Measurements from ENCODE around the gene CD55.

The CD55 gene

DNA sequence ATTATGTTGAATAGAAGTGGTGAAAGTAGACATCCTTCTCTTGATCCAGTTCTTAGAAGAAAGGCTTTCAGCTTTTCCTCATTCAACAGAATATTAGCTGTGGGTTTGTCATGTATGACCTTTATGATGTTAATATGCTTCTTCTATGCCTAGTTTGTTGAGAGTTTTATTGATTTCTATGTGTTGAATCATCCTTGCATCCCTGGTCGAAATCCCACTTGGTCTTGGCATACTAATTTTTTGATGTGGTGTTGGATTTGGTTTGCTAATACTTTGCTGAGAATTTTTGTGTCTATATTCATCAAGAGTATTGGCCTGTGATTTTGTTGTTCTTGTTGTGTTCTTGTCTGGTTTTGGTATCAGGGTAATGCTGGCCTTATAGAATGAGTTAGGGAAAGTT, 20.9 kb downstream of the CD55 start:
- peaks cover under 1% of the 10 kb centered on the region; the same call in 1 of the 2 replicates for H3K36me3 ChIP-seq (ENCODE audit: insufficient read depth, low read length)
- no peak overlapping the region for H2AFZ ChIP-seq (ENCODE audit: low read length)
- TF ChIP-seq CTCF (conservative IDR thresholded peaks at IDR 0.05; ENCODE audit: low read length) (no peak), EZH2phosphoT487 (IDR thresholded peaks at IDR 0.05; ENCODE audit: borderline replicate concordance) (no peak)
- H4K20me1 ChIP-seq (ENCODE audit: insufficient read depth, low read length, poor library complexity, severe bottlenecking): no peaks in the 10 kb centered on the region
- no peaks in the 10 kb centered on the region for H3K9me3 ChIP-seq (ENCODE audit: insufficient read depth, low read depth, low read length)
- no peaks in the 10 kb centered on the region for H3K9me2 ChIP-seq (replicated peaks; ENCODE audit: low read depth, low read length)
- H3K27me3 ChIP-seq (ENCODE audit: insufficient read depth, low read length, poor library complexity, severe bottlenecking): no peaks in the 10 kb centered on the region
- no peak overlapping the region for H3K9ac ChIP-seq (ENCODE audit: low read depth, low read length, poor library complexity, severe bottlenecking)
- no peaks in the 10 kb centered on the region for H3K4me1 ChIP-seq (ENCODE audit: insufficient read depth, low read length, poor library complexity, severe bottlenecking)
- no peaks in the 10 kb centered on the region for H3K79me2 ChIP-seq (ENCODE audit: insufficient read depth, low read length)
- H3K4me3 ChIP-seq (ENCODE audit: low read length, poor library complexity, severe bottlenecking): no peak overlapping the region
- H3K4me2 ChIP-seq (ENCODE audit: low read depth, low read length, poor library complexity, severe bottlenecking): no peak overlapping the region
- H3F3A ChIP-seq (ENCODE audit: low read depth): no peaks in the 10 kb centered on the region

- Histone ChIP-seq H3K27me3 (ENCODE audit: insufficient read depth, low read length, poor library complexity, severe bottlenecking) (no peaks in the 10 kb centered on the region), H3K4me2 (ENCODE audit: low read depth, low read length, poor library complexity, severe bottlenecking) (no peak overlapping the region), H3K4me1 (ENCODE audit: insufficient read depth, low read length, poor library complexity, severe bottlenecking) (no peaks in the 10 kb centered on the region), H3K9me2 (replicated peaks; ENCODE audit: low read depth, low read length) (no peaks in the 10 kb centered on the region), H3F3A (ENCODE audit: low read depth) (no peaks in the 10 kb centered on the region), H3K9me3 (ENCODE audit: insufficient read depth, low read depth, low read length) (no peaks in the 10 kb centered on the region), H3K36me3 (ENCODE audit: insufficient read depth, low read length) (peaks cover 8% of the 10 kb centered on the region; the same call in 1 of the 2 replicates), H4K20me1 (ENCODE audit: insufficient read depth, low read length, poor library complexity, severe bottlenecking) (no peaks in the 10 kb centered on the region), H2AFZ (ENCODE audit: low read length) (no peak overlapping the region), H3K79me2 (ENCODE audit: insufficient read depth, low read length) (no peaks in the 10 kb centered on the region), H3K9ac (ENCODE audit: low read depth, low read length, poor library complexity, severe bottlenecking) (no peak overlapping the region), H3K4me3 (ENCODE audit: low read length, poor library complexity, severe bottlenecking) (no peak overlapping the region)
- no peak for TF ChIP-seq CTCF (conservative IDR thresholded peaks at IDR 0.05; ENCODE audit: low read length)
- TF ChIP-seq EZH2phosphoT487 (IDR thresholded peaks at IDR 0.05; ENCODE audit: borderline replicate concordance): no peak
These were observed 22.2 kb downstream of the CD55 start for GRCh38 chr1:207343675-207344074.

DNA sequence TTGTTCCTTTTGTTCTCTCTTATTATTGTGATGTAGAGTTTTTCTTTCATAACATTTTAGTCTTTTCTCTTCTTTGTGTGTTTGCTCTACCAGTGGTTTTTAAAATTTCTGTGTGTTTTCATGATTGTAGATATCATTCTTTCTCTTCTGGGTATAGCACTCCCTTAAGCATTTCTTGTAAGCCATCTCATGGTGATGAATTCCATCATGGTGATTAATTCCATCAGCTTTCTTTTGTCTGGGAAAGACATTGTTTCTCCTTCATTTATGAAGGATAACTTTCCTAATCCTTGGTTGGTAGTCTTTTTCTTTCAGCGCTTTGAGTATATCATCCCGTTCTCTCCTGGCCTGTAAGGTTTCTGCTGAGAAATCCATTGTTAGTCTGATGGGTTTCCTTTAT, 22.7 kb downstream of the CD55 start:
- Histone ChIP-seq H3K9me2 (replicated peaks; ENCODE audit: low read depth, low read length) (no peaks in the 10 kb centered on the region), H3K79me2 (ENCODE audit: insufficient read depth, low read length) (no peaks in the 10 kb centered on the region), H3K9me3 (ENCODE audit: insufficient read depth, low read depth, low read length) (no peaks in the 10 kb centered on the region), H3K27me3 (ENCODE audit: insufficient read depth, low read length, poor library complexity, severe bottlenecking) (no peaks in the 10 kb centered on the region), H2AFZ (ENCODE audit: low read length) (no peak overlapping the region), H3K4me2 (ENCODE audit: low read depth, low read length, poor library complexity, severe bottlenecking) (no peak overlapping the region), H4K20me1 (ENCODE audit: insufficient read depth, low read length, poor library complexity, severe bottlenecking) (no peaks in the 10 kb centered on the region), H3K4me1 (ENCODE audit: insufficient read depth, low read length, poor library complexity, severe bottlenecking) (no peaks in the 10 kb centered on the region), H3K36me3 (ENCODE audit: insufficient read depth, low read length) (peaks cover 8% of the 10 kb centered on the region; the same call in 1 of the 2 replicates), H3K9ac (ENCODE audit: low read depth, low read length, poor library complexity, severe bottlenecking) (no peak overlapping the region), H3F3A (ENCODE audit: low read depth) (no peaks in the 10 kb centered on the region), H3K4me3 (ENCODE audit: low read length, poor library complexity, severe bottlenecking) (no peak overlapping the region)
- TF ChIP-seq CTCF (conservative IDR thresholded peaks at IDR 0.05; ENCODE audit: low read length): no peak
- no peak for TF ChIP-seq EZH2phosphoT487 (IDR thresholded peaks at IDR 0.05; ENCODE audit: borderline replicate concordance)

Data from Loucy (cell line).